OCI-M2 (cell line): ENCODE results near the gene TSR3.

ENCODE experiments used
- DNase-seq: peaks from one replicate; lab custom pipeline; 2025; ENCODE audit not compliant: unreplicated experiment; lab: John Stamatoyannopoulos, UW

Gene TSR3

DNA sequence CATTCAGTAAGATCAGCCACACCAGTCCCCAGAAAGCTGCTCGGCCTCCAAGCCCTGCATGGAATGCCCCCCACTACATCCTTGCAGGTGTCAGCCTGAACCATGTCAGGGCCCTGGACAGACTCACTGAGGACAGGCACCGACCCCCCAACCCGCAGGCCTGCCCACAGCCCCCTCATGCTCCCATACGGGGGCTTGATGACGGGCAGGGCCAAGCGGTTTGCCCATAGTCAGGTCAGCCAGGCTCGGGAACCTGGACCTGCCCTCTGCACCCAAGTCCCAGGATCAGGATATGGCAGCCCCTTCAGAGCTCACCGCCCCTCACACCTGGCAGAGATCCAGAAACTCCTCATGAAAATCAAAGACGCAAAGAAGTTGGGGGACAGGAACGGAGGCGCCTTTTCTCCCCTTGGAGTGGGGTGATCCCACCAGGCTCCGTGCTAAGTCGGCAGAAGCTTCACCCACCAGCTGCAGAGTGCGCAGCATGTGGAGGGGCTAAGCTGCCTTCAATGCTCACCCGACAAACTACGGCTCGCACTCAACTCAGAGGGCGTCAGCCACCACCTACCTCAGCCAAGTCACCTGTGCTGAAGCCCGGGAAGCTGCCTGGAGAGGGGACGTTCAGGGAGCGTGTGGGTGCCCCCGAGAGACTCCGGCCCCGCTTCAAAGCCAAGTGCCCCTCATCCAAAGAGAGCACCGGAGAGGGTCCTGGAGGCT is 26.6 kb upstream of the TSR3 start:
- DNase-seq: no peak

- no peak for DNase-seq
Measured at GRCh38 chr16:1377406-1378010, 25.8 kb upstream of the TSR3 start.

GRCh38 chr16:1375741-1376410 is 24.2 kb upstream of the TSR3 start:
- no peak for DNase-seq

- DNase-seq: no peak
Measured at GRCh38 chr16:1375298-1375640, 23.6 kb upstream of the TSR3 start.

GRCh38 chr16:1374418-1375297 is 23.0 kb upstream of the TSR3 start:
- DNase-seq: no peak

DNA sequence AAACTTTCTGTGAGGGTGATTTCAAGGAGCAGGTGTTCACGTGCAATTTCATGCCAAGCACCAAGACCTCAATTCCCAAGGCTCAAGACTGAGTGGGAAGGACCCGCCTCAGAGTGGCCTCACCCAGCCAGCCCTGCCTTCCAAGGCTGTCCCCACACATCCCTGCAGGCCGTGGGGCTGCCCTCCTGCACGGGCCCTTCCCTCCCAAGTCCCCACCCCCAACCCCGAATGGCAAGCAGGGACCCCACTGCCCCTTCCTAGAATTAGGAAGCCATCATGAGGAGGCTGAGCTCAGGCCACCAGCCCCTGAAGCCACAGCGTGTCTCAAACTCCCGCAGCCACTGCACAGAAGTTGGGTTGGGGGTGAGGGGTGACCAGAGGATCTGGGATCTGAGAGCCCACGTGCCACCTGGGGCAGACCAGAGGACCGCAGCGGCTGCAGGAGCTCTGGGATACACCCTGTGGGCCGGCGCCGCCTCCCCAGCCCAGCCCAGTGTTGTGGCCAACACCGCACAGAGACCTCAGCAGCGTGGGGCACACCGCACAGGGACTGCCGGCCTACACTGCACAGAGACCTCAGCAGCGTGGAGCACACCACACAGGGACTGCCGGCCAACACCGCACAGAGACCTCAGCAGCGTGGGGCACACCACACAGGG is 20.7 kb upstream of the TSR3 start:
- no peak for DNase-seq

DNA sequence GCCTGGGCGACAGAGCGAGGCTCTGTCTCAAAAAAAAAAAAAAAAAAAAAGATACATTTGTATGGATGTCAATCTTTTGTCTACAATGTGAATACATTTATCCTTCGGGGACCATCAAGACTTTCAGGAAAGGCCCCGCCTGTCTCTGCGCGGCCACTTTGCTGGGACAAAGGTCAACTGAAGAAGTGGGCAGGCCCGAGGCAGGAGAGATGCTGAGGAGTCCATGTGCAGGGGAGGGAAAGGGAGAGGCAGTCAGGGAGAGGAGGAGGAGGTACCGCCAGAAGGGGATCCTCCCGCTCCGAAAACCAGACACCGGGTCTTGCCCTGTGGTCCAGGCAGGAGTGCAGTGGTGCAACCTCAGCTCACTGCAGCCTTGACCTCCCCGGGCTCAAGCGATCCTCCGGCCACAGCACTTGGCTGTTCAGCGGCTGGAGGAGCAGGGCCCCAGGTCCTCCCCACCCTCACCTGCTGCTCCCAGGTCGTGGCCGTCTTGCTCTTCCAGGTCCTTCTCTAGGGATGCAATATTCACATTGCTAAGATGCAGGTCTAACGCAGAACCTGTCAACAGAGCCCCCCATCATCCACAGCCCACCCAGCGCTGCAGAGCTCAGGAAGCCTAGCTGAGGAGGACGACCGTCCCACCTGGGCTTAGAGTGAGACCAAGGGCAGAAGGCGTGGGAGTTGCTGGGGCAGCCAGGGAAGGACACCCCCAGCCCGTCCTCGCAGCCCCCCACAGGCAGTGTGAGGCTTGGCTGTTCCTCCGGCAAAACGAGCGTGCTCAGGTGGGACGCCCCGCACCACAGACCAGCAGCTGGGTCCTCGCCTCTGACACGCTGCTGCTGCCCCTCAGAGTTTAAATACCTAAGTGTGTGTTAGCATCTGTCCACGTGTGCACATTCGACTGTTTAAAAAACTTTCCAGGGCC is 19.6 kb upstream of the TSR3 start:
- DNase-seq: no peak

DNA sequence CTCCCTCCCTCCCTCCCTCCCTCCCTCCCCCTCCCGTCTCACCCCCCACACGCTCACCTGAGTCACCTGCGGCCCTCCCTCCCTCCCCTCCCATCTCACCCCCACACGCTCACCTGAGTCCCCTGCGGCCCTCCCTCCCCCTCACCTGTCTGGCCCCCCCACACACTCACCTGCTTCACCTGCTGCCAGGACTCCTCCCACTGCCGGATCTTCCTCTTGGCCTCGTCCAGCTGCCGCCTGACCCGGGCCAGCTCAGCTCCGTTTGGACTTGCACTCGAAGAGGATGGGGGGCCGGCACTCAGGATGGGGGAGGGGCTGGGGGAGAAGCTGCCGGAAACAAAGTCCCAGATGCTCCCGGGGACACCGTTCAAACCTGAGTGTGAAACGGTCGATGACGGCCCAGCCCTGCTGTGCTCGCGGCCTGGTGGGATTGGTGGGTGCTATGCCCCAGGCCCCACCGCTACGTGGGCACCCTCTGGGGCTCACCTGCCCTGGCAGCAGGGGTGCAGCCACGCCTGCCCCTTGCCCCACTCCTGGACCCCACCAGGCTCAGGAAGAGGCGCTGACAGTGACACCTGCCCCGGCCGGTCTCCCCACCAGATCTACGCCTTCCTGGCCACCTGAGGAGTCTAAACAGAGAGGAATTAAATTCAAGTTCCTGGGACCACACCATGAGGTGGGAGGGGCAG is 16.0 kb upstream of the TSR3 start:
- DNase-seq: no peak

- no peak for DNase-seq
Measured at GRCh38 chr16:1366712-1367299, 15.1 kb upstream of the TSR3 start.

GRCh38 chr16:1366060-1366711 is 14.5 kb upstream of the TSR3 start:
- DNase-seq: no peak

DNA sequence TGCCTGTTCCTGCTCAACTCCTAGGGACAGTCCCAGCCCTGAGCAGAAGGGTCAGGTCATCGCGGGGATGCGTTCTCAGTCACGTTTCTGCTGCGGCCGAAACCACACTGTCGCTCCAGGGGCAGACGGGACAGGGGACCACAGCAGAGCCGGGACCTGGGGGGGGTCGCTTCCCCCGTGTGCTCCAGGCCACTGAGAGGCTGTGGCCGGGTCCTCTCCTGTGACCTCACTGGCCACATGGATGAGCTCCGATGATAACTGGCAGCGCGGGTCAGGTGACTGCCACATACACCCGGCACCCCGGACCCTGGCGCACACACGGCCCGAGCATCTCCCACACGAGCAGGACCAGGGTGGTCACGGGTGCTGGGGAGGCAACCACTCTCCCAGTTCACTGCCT is 12.8 kb upstream of the TSR3 start:
- no peak for DNase-seq

GRCh38 chr16:1363501-1364041 is 11.9 kb upstream of the TSR3 start:
- DNase-seq: no peak

- DNase-seq: no peak
Measured at GRCh38 chr16:1362807-1363206, 11.1 kb upstream of the TSR3 start.

- DNase-seq: no peak
Measured at GRCh38 chr16:1361685-1362360, 10.1 kb upstream of the TSR3 start.

DNA sequence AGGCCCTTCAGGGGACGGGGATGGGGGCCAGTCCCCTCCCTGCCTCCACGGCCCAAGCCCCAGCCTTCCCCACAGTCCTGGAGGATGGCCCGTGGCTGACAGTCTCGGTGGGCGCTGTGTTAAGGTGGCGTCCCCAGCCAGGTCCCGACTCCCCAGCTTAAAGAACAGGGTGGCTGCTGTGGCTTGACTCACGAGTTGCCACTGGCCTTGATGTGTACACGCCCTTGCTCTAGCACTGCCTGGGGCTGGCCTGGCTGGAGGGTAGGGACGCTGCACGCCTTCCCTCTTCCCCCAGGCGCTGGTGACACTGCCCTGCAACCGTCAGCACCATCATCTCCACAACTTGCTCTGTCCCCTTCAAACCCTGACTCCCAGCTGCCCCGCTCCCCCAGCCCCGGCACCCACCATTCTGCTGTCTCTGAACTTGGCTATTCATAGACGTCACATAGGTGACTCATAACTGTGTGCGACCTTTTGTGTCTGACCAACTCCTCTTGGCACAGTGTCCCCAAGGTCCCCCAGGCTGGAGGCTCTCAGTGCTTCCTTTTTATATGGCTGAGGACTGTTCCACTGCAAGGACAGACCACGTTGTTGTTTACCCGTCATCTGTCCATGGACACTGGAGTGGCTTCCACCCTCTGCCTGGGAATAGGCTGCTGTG is 6.4 kb upstream of the TSR3 start:
- DNase-seq: no peak

- DNase-seq: no peak
Measured at GRCh38 chr16:1356061-1356900, 4.6 kb upstream of the TSR3 start.
